Nephron (organoid): ENCODE results near the gene LOC101059915.
"Not testable (repeated sequence)": the region's sequence is repeated elsewhere in the genome, so short reads cannot be mapped to it uniquely, and the experiment has no call there.

Source experiments
- H3K27ac Mint-ChIP-seq, 3 experiments: 2 replicates each; pipeline ENCODE4 v1.8.0; 2020; ENCODE audit warnings: mixed read lengths in 3 of 3, mild to moderate bottlenecking in 2 of 3, moderate library complexity in 1 of 3
- H3K27me3 Mint-ChIP-seq: 2 replicates; pipeline ENCODE4 v1.8.0; 2021; ENCODE audit warnings: low read depth, mild to moderate bottlenecking, moderate library complexity, mixed read lengths
- H3K36me3 Mint-ChIP-seq: 2 replicates; pipeline ENCODE4 v1.8.0; 2020; ENCODE audit warnings: low read depth, mixed read lengths
- H3K4me1 Mint-ChIP-seq: 2 replicates; pipeline ENCODE4 v1.8.0; 2020; ENCODE audit warnings: mixed read lengths
- H3K4me3 Mint-ChIP-seq, 3 experiments: 2 replicates each; pipeline ENCODE4 v1.8.0; 2020; ENCODE audit warnings: mild to moderate bottlenecking in 3 of 3, mixed read lengths in 3 of 3, moderate library complexity in 2 of 3
- H3K9me3 Mint-ChIP-seq: 2 replicates; pipeline ENCODE4 v1.8.0; 2020; ENCODE audit warnings: mixed read lengths

The LOC101059915 gene

GRCh38 chrX:71716323-71716722, 49.0 kb downstream of the LOC101059915 start:
- not testable (repeated sequence) for H3K4me1 Mint-ChIP-seq, H3K4me3 Mint-ChIP-seq, H3K27me3 Mint-ChIP-seq, H3K36me3 Mint-ChIP-seq, H3K9me3 Mint-ChIP-seq, H3K27ac Mint-ChIP-seq

GRCh38 chrX:71718185-71718584, 50.8 kb downstream of the LOC101059915 start, which contains the start of gene CXorf49:
TSS of gene CXorf49 (minus strand) at chrX:71718285. CDS start at chrX:71718151, 134 bp downstream.
- H3K4me3 Mint-ChIP-seq, H3K36me3 Mint-ChIP-seq, H3K4me1 Mint-ChIP-seq, H3K27ac Mint-ChIP-seq, H3K9me3 Mint-ChIP-seq, H3K27me3 Mint-ChIP-seq: not testable (repeated sequence)

- not testable (repeated sequence) for H3K4me1 Mint-ChIP-seq, H3K27me3 Mint-ChIP-seq, H3K27ac Mint-ChIP-seq, H3K4me3 Mint-ChIP-seq, H3K36me3 Mint-ChIP-seq, H3K9me3 Mint-ChIP-seq
Measured at GRCh38 chrX:71719195-71719594, 51.8 kb downstream of the LOC101059915 start.

GRCh38 chrX:71720289-71720886, 53.0 kb downstream of the LOC101059915 start:
- H3K4me1 Mint-ChIP-seq, H3K36me3 Mint-ChIP-seq, H3K27ac Mint-ChIP-seq, H3K27me3 Mint-ChIP-seq, H3K9me3 Mint-ChIP-seq, H3K4me3 Mint-ChIP-seq: not testable (repeated sequence)
